GM18511 (cell line): Measurements from ENCODE around the gene PEDS1.
"Not testable (repeated sequence)": the region's sequence is repeated elsewhere in the genome, so short reads cannot be mapped to it uniquely, and the experiment has no call there.

ENCODE experiments used
- ATAC-seq: cut with Tn5 transposase; IDR thresholded peaks from one replicate; pipeline ENCODE4 v1.9.1; 2021; ENCODE audit warnings: mild to moderate bottlenecking, moderate library complexity; ENCODE audit not compliant: unreplicated experiment

PEDS1 gene

DNA sequence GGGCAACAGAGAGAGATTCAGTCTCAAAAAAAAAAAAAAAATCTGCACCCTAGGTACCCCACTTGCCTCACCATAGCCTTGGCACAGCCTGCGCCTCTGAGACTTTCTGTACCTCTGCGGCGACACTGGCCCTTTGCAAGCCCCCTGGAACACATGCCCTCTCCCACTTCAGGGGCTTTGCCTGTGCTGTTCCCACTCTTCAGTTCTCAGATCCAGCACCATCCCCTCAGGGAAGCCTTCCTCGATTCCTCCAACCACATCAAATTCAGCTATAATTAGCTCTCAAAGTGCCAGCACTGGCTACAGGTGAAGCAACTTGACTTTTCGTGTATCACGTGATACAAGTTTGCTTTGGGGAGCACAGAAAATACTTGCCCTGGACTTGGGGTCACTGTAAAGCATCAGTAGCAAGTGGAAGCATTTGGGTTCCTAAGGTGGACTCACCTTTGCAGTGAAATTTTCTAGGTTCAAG, 38.4 kb downstream of the PEDS1 start:
- ATAC-seq: no peak

DNA sequence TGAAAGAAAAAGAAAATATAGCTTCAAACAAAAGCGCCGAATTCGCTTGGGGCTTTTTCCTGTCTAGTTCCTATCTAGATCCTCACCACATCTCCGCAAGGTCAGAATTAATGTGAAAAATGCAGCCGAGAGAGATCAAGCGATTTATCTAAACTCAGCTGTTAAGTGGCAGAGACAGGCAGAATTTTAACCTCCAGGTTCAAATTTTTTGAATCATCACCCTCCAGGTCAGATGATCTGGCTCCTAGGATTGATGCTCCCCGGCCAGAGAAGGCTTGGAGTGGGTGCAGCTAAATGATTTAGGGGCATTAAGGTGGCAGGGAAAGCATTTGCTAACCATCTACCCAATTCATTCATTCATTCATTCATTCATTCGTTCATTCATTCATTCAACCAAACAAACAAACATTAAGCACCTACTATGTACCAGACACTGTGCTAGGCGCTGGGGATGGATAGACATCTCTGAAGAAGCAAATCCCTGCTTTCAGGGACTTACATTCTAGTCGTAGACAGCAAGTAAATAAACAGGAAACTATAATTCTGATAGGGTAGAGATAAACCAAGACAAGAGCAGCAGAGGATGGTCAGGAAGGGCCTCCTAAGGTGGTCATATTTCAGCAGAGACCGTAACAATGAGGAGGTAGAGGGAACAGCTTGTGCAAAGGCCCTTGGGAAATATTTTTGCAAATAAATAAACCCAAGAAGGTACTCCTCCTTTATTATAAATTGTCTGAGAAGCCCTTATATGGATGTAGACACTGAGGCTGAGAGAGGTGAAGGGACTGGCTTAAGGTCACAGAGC, 39.9 kb downstream of the PEDS1 start:
- ATAC-seq: no peak

DNA sequence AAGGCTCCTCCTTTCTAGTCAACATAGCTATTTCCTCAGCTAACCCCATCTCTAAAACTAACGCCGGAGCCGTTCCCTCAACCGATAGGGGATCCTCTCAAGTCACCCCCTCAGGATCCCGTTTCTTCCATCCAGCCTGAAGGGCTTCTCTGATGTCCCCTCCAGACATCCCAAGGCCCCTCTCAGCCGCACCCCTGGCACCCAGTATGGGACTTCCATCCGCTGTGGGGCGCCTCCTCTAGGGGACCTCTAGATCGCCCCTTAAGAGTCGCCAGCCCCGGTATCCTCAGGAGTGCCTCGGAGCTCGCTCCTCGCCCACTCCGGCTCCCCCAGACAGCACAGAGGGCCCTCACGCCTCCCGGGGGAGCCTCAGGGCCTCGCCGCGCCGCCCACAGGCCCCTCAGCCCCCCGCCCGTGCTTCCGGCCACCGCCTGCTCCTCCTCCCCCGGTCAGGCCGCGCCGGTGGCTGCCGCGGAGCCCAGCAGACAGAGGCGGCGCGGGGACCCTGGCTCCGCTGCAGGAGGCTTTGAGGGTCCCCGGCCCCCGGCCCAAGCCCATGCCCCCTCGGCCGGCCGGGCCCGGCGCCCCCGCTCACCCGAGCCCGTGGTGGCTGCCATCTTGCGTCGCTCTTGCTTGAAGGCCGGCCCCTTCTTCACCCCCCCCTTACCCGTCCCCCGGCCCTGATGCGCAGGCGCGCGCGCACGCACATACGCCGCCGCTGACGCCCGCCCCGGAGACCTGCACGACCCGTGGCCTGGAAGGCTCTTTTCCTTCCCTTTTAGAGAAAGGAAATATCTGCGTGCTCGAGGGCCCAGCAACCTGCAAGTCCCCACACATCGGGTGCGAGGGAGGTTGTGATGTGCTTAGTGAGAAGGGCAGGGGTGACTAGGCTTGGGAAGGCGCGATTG, 40.8 kb downstream of the PEDS1 start, which contains the start of gene UBE2V1:
TSS of gene UBE2V1 (minus strand) at position 639 of the 908 bp plus-strand sequence. CDS start at position 617, 22 bp downstream.
- ATAC-seq: peak; percentile 57

DNA sequence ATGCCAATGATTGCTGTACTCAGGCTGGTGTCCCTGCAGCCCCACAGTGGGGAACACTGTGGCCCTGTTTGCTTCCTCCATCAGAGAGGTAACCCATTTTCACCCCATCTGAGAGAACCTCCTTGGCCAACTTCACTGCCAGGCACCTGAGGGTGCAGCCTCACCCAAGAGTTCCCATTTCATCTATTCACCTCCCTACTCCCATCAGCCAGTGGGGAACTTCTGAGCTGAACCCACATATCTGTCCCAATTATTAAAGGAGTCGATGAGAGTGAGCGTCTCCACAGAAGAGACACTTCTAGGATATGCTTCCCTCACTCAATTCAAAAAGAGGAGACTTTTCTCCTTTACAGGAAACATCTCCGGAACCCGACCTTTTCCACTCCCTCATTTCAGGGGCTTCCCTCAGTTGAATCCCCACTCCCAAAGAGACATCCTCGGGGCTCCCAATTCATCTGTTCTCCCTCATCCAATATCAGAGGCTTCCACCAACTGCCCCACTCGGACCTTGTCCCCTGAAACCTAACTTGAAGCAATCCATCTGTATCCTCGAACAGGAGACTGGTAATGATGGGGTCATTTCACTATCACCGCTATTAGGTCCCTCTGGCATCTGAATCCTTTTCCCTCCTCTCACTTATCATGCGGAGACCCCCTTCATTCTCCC, 41.6 kb downstream of the PEDS1 start:
- ATAC-seq: no peak

DNA sequence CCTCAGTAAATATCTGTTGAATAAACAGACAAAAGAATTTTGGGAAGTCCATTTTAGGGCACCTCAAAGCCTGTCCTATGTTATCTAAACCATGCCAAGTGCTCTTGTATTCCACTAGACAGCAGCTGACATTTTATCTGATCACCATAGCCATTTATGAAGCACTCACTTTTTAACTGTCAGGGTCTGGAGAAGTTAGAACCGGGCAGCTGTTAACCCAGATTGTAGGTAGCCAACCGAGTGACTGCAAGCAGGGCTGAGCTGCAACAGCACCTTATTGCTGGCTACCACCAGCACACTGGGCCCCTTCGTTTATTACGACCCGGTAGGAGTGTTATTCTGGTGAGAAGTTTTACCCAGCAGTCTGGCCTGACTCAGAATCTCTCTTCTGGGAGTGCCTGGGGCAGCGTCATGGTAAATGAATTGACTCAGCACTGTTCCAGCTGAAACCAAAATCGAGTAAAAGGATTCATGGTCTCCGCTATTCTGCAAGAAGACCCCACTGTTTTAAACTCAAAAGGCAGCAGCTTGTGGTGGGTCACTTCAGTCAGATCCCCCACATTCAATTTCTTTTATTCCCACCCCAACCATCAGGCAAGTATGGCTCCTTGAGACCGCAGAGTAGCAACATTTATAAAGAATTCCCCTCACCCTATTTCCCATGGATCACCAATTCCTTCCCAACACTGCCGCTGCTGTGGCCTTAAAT, 42.2 kb downstream of the PEDS1 start:
- ATAC-seq: no peak

DNA sequence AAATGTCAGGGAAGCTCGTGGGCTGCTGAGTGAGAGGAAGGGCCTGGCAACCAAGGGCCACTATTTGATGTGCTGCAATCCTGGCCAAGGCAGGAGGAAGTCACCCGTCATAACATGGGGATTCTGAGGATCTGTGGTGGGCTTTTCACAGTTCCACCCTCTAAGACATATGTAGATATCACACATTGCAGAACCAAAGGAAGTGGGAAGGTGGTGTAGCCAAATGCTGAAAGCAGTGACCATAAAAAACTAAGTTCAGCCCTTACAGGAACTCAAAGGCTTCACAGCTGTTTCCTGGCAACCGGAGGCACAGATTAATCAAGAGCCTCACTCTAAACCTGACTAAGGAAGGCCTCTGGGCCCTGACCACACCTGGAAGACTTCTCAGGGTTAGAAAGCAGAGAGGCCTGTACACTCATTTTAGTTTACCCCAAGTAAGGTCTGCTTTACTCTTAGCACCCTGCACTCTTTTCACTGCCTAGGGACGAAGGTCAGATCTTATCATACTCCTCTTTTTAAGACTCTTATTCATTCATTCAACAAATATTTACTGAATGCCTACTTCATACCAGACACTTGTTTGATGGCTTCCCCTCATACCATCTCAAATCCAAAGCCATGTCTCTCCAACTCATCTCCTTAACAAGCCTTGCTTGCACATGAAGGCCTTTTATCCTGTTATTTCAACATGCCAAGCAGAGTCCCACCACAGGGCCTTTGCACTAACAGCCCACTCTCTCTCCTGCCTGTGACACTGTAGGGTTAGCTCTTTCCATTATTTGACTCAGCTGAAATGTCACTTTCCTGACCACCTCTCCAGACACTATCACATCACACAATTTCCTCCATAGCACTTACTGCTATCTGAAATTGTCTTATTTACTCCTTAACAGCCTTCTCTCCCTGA, 43.1 kb downstream of the PEDS1 start:
- ATAC-seq: peak; percentile 55

DNA sequence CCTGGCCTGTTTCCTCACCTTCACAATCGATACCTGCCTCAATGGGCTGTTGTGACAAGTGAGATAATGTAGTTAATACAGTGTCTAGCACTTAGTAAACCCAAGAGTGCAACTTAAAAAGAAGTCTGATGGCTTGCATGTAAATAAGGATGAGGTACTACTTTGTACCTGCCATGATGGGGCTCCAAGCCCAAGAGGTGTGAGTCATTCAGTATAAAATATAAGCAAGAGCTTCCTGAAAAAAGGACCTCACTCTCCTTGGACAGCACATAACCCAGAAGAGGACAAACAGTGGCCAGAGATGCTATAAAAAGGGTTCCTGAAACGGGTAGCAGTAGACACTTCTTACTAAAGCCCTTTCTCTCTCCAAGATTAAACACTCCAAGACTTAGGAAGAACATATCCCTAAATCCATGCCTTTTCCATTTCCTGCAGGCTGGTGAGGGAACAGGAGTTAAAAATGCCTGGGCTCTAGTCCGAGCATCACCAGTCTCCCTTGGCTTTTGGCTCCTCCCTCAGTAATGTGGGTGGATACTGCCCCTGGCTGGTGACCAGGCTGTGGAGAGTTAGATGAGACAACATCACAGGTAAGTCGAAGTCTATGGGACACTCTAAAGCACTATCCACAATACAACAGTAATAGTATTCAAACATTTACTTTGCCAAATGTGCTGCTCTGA, 44.8 kb downstream of the PEDS1 start:
- ATAC-seq: no peak

DNA sequence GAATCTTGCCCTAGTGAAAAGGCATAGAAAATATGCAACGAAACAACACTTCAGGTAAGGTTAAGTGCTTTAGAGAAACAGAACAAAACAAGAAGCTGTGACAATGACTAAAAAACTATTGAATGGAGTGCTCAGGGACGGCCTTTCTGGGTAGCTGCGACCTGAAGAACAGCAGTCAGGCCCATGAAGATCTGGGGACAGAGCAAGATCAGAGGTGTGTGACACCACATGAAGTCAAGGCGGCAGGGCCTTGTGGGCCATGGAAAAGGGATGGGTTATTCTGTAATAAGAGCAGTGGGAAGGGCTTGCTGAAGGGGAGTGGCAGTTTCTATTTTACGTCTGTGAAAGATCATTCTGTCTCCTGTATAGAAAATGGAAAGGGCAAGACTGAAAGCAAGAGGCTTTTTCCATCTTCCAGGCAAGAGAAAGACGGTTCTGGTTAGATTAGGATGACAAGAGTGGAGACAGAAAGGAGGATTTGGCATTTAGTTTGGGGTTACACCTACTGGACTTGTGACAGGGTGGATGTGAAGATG, 45.7 kb downstream of the PEDS1 start:
- no peak for ATAC-seq

DNA sequence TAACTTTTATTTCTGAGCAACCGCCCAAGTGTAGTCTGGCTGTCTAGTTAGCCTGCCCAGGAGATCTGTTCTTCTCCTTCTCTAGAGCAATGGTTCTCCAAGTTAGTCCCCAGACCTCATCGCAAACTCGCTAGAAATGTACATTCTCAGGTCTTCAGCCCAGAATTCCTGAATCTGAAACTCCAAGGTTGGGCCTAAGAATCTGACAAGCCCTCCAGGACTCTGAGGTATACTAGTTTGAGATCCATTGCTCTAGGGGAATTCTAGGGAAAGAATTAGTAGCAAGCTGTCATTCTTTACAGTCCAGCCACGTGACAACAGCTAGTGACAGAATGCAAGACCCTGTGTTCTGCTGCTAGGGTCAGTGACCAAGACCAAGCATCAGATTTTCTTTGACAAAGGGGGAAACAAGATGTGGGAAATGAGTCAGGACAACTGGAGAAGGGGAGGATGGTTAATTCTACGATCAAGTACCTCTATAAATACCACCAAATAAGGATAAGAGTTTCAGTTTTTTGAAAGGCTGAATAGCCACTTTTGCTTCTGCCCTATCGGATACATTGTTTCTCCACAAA, 46.4 kb downstream of the PEDS1 start:
- no peak for ATAC-seq

DNA sequence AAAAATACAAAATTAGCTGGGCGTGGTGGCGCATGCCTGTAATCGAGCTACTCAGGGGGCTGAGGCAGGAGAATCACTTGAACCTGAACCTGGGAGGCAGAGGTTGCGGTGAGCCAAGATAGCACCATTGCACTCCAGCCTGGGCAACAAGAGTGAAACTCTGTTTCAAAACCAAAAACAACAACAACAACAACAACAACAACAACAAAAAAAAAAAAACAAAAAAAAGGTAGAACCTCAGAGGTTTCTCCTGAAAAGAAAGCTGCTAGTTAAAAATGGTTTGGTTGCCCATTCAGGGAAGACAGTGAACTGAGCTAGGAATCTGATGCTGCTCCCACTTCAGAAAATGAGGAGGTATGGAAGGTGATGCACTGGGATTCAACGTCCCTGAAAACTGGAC, 46.9 kb downstream of the PEDS1 start:
- ATAC-seq: not testable (repeated sequence)
